ENCODE data around the gene PPFIA2. TPM values are rescaled to one million over a fixed set of nuclear protein-coding genes. Genes with fewer than 3 reads are reported as not detected.

PPFIA2 gene
- total RNA-seq, 3 donors from 2014 or later, result not detected

GRCh38 chr12:81354327-81354932, 404.7 kb downstream of the PPFIA2 start:
- Mint-ChIP-seq H3K36me3 (ENCODE audit: insufficient read depth) (no peaks in the 10 kb centered on the region), H3K4me1 (ENCODE audit: low read depth) (no peaks in the 10 kb centered on the region)

GRCh38 chr12:81350309-81350708, 408.8 kb downstream of the PPFIA2 start:
- no peaks in the 10 kb centered on the region for H3K36me3 Mint-ChIP-seq (ENCODE audit: insufficient read depth)
- ATAC-seq, result no peak
- peaks cover 6% of the 10 kb centered on the region for H3K9me3 Mint-ChIP-seq
- no peak overlapping the region for H3K4me3 Mint-ChIP-seq
- no peaks in the 10 kb centered on the region for H3K4me1 Mint-ChIP-seq (ENCODE audit: low read depth)
- DNase-seq, result no peak
- H3K27me3 Mint-ChIP-seq (ENCODE audit: low read depth), result no peaks in the 10 kb centered on the region

More at GRCh38 chr12:81354327-81354932, 404.7 kb downstream of the PPFIA2 start:
- DNase-seq, result no peak
- ATAC-seq, result no peak
- H3K9me3 Mint-ChIP-seq, result peaks cover 6% of the 10 kb centered on the region
- H3K27me3 Mint-ChIP-seq (ENCODE audit: low read depth), result no peaks in the 10 kb centered on the region
- H3K4me3 Mint-ChIP-seq, result no peak overlapping the region

- no peak for DNase-seq
- ATAC-seq, result no peak
- H3K4me3 Mint-ChIP-seq, result no peak overlapping the region
- H3K9me3 Mint-ChIP-seq, result peaks cover 9% of the 10 kb centered on the region
- H3K36me3 Mint-ChIP-seq (ENCODE audit: insufficient read depth), result no peaks in the 10 kb centered on the region
- no peaks in the 10 kb centered on the region for H3K4me1 Mint-ChIP-seq (ENCODE audit: low read depth)
- no peaks in the 10 kb centered on the region for H3K27me3 Mint-ChIP-seq (ENCODE audit: low read depth)
These were observed 411.7 kb downstream of the PPFIA2 start for GRCh38 chr12:81347404-81347803.

GRCh38 chr12:81340910-81341309, 418.2 kb downstream of the PPFIA2 start:
- Mint-ChIP-seq H3K4me3 (no peak overlapping the region), H3K9me3 (peaks cover 7% of the 10 kb centered on the region), H3K4me1 (ENCODE audit: low read depth) (no peaks in the 10 kb centered on the region), H3K36me3 (ENCODE audit: insufficient read depth) (no peaks in the 10 kb centered on the region), H3K27me3 (ENCODE audit: low read depth) (no peaks in the 10 kb centered on the region)
- DNase-seq, result no peak
- no peak for ATAC-seq

- ATAC-seq (no peak), DNase-seq (no peak)
- H3K27me3 Mint-ChIP-seq (ENCODE audit: low read depth), result no peaks in the 10 kb centered on the region
- H3K36me3 Mint-ChIP-seq (ENCODE audit: insufficient read depth), result no peaks in the 10 kb centered on the region
- H3K9me3 Mint-ChIP-seq, result peaks cover 9% of the 10 kb centered on the region
- H3K4me3 Mint-ChIP-seq, result no peak overlapping the region
- no peaks in the 10 kb centered on the region for H3K4me1 Mint-ChIP-seq (ENCODE audit: low read depth)
These were observed 420.1 kb downstream of the PPFIA2 start for GRCh38 chr12:81339071-81339470.

- H3K4me1 Mint-ChIP-seq (ENCODE audit: low read depth), result no peaks in the 10 kb centered on the region
- H3K27me3 Mint-ChIP-seq (ENCODE audit: low read depth), result no peaks in the 10 kb centered on the region
- DNase-seq, result no peak
- H3K36me3 Mint-ChIP-seq (ENCODE audit: insufficient read depth), result no peaks in the 10 kb centered on the region
- H3K4me3 Mint-ChIP-seq, result no peak overlapping the region
- H3K9me3 Mint-ChIP-seq, result peaks cover 9% of the 10 kb centered on the region
- ATAC-seq, result no peak
These were observed 421.3 kb downstream of the PPFIA2 start for GRCh38 chr12:81337886-81338285.

GRCh38 chr12:81333812-81334211, 425.3 kb downstream of the PPFIA2 start:
- Mint-ChIP-seq H3K9me3 (peaks cover 8% of the 10 kb centered on the region), H3K4me1 (ENCODE audit: low read depth) (no peaks in the 10 kb centered on the region), H3K4me3 (no peak overlapping the region), H3K27me3 (ENCODE audit: low read depth) (no peaks in the 10 kb centered on the region), H3K36me3 (ENCODE audit: insufficient read depth) (no peaks in the 10 kb centered on the region)
- no peak for ATAC-seq
- no peak for DNase-seq

- no peaks in the 10 kb centered on the region for H3K36me3 Mint-ChIP-seq (ENCODE audit: insufficient read depth)
- H3K9me3 Mint-ChIP-seq, result peaks cover 8% of the 10 kb centered on the region
- ATAC-seq (no peak), DNase-seq (no peak)
- no peaks in the 10 kb centered on the region for H3K4me1 Mint-ChIP-seq (ENCODE audit: low read depth)
- H3K27me3 Mint-ChIP-seq (ENCODE audit: low read depth), result no peaks in the 10 kb centered on the region
- no peak overlapping the region for H3K4me3 Mint-ChIP-seq
These were observed 427.1 kb downstream of the PPFIA2 start for GRCh38 chr12:81332054-81332453.

- no peak for ATAC-seq
- H3K36me3 Mint-ChIP-seq (ENCODE audit: insufficient read depth), result no peaks in the 10 kb centered on the region
- H3K4me3 Mint-ChIP-seq, result no peak overlapping the region
- no peak for DNase-seq
- no peaks in the 10 kb centered on the region for H3K4me1 Mint-ChIP-seq (ENCODE audit: low read depth)
- no peaks in the 10 kb centered on the region for H3K27me3 Mint-ChIP-seq (ENCODE audit: low read depth)
- H3K9me3 Mint-ChIP-seq, result peaks cover 8% of the 10 kb centered on the region
These were observed 428.7 kb downstream of the PPFIA2 start for GRCh38 chr12:81330480-81330879.

- Mint-ChIP-seq H3K4me3 (no peak overlapping the region), H3K27me3 (ENCODE audit: low read depth) (no peaks in the 10 kb centered on the region), H3K9me3 (peaks cover 4% of the 10 kb centered on the region), H3K36me3 (ENCODE audit: insufficient read depth) (no peaks in the 10 kb centered on the region), H3K4me1 (ENCODE audit: low read depth) (no peaks in the 10 kb centered on the region)
- DNase-seq (no peak), ATAC-seq (no peak)
These were observed 430.1 kb downstream of the PPFIA2 start for GRCh38 chr12:81329085-81329484.

- ATAC-seq (no peak), DNase-seq (no peak)
- Mint-ChIP-seq H3K9me3 (peaks cover 6% of the 10 kb centered on the region), H3K4me3 (no peak overlapping the region), H3K27me3 (ENCODE audit: low read depth) (no peaks in the 10 kb centered on the region), H3K4me1 (ENCODE audit: low read depth) (no peaks in the 10 kb centered on the region), H3K36me3 (ENCODE audit: insufficient read depth) (no peaks in the 10 kb centered on the region)
These were observed 431.7 kb downstream of the PPFIA2 start for GRCh38 chr12:81327425-81327824.

GRCh38 chr12:81325086-81325485, 434.1 kb downstream of the PPFIA2 start:
- H3K4me3 Mint-ChIP-seq, result no peak overlapping the region
- H3K36me3 Mint-ChIP-seq (ENCODE audit: insufficient read depth), result no peaks in the 10 kb centered on the region
- H3K9me3 Mint-ChIP-seq, result peaks cover 2% of the 10 kb centered on the region
- DNase-seq, result no peak
- H3K4me1 Mint-ChIP-seq (ENCODE audit: low read depth), result no peaks in the 10 kb centered on the region
- H3K27me3 Mint-ChIP-seq (ENCODE audit: low read depth), result no peaks in the 10 kb centered on the region
- no peak for ATAC-seq

- Mint-ChIP-seq H3K27me3 (ENCODE audit: low read depth) (no peaks in the 10 kb centered on the region), H3K4me3 (no peak overlapping the region), H3K4me1 (ENCODE audit: low read depth) (no peaks in the 10 kb centered on the region), H3K36me3 (ENCODE audit: insufficient read depth) (no peaks in the 10 kb centered on the region), H3K9me3 (peaks cover 5% of the 10 kb centered on the region)
- no peak for ATAC-seq
- DNase-seq, result no peak
These were observed 444.1 kb downstream of the PPFIA2 start for GRCh38 chr12:81314903-81315531.

GRCh38 chr12:81303935-81304334, 455.2 kb downstream of the PPFIA2 start:
- no peak overlapping the region for H3K4me3 Mint-ChIP-seq
- peaks cover 16% of the 10 kb centered on the region for H3K9me3 Mint-ChIP-seq
- no peaks in the 10 kb centered on the region for H3K4me1 Mint-ChIP-seq (ENCODE audit: low read depth)
- DNase-seq (no peak), ATAC-seq (no peak)
- H3K27me3 Mint-ChIP-seq (ENCODE audit: low read depth), result no peaks in the 10 kb centered on the region
- H3K36me3 Mint-ChIP-seq (ENCODE audit: insufficient read depth), result no peaks in the 10 kb centered on the region

- no peaks in the 10 kb centered on the region for H3K27me3 Mint-ChIP-seq (ENCODE audit: low read depth)
- no peaks in the 10 kb centered on the region for H3K4me1 Mint-ChIP-seq (ENCODE audit: low read depth)
- DNase-seq (no peak), ATAC-seq (no peak)
- H3K9me3 Mint-ChIP-seq, result peaks cover 7% of the 10 kb centered on the region
- no peaks in the 10 kb centered on the region for H3K36me3 Mint-ChIP-seq (ENCODE audit: insufficient read depth)
- no peak overlapping the region for H3K4me3 Mint-ChIP-seq
These were observed 458.7 kb downstream of the PPFIA2 start for GRCh38 chr12:81300454-81300853.
